GM12892 (cell line): ENCODE results near the gene ABHD17A.

Experiments
- POLR2A ChIP-seq: IDR thresholded peaks from 2 replicates; pipeline ENCODE4 v1.6.1; 2011; ENCODE audit warnings: low read depth, low read length, control low read depth
- POLR2AphosphoS5 ChIP-seq: IDR thresholded peaks from 2 replicates; pipeline ENCODE4 v1.6.1; 2011; ENCODE audit warnings: low read depth, low read length, control low read depth
- TAF1 ChIP-seq: IDR thresholded peaks from 2 replicates; pipeline ENCODE4 v1.6.1; 2011; ENCODE audit warnings: low read depth, mild to moderate bottlenecking, control low read depth, low read length, borderline replicate concordance

- no peak for TF ChIP-seq POLR2A
- 0 out of 2 replicates have a peak, but pooled peaks have one; percentile 23 for TF ChIP-seq TAF1
- TF ChIP-seq POLR2AphosphoS5 = no peak
These were observed 21.4 kb downstream of the ABHD17A start for GRCh38 chr19:1863638-1864479.
